ENCODE data around the gene DOCK4.
A peak's percentile ranks its signal among the peaks of the same experiment; 100 is the strongest.

DOCK4 gene

DNA sequence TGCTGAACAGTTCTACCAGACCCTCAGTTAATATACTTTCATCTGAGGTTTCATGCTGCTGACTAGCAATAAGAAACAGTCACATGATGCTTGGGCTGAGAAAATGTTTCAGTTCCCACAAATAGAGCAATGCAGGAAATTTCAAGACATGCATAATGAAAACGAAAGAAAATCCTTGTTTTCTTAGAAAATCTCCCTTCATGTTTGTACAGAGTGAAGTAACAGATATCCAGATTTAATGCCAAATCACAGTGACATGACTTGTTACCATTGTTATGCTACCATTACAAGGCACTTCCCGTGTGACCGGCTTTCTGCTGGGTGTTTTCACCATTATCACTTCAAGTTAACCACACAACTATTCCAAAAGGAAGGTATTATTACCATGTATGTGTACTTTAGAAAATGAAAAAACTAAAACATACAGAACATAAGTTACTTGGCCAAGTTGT is 121.7 kb downstream of the DOCK4 start:
- no peaks in the 10 kb centered on the region for H3K4me1 ChIP-seq (ENCODE audit: control insufficient read depth in 2 of 2, insufficient read depth in 2 of 2, low read length in 2 of 2)
- no peaks in the 10 kb centered on the region for H3K9me3 ChIP-seq (ENCODE audit: control insufficient read depth in 2 of 2, low read length in 2 of 2)
- no peak overlapping the region for H3K9ac ChIP-seq (ENCODE audit: low read depth in 1 of 2, low read length in 2 of 2)
- H3K4me3 ChIP-seq (ENCODE audit: low read length in 2 of 2) = peak overlapping the region; percentile 20 to 33
- H3K27me3 ChIP-seq (ENCODE audit: control insufficient read depth in 2 of 2, insufficient read depth in 2 of 2, low read length in 2 of 2) = no peaks in the 10 kb centered on the region
- peak overlapping the region; percentile 43 to 52 for H3K27ac ChIP-seq (ENCODE audit: low read depth in 2 of 2, low read length in 2 of 2)
- no peaks in the 10 kb centered on the region for H3K36me3 ChIP-seq (ENCODE audit: control insufficient read depth in 2 of 2, insufficient read depth in 2 of 2, low read length in 2 of 2)

DNA sequence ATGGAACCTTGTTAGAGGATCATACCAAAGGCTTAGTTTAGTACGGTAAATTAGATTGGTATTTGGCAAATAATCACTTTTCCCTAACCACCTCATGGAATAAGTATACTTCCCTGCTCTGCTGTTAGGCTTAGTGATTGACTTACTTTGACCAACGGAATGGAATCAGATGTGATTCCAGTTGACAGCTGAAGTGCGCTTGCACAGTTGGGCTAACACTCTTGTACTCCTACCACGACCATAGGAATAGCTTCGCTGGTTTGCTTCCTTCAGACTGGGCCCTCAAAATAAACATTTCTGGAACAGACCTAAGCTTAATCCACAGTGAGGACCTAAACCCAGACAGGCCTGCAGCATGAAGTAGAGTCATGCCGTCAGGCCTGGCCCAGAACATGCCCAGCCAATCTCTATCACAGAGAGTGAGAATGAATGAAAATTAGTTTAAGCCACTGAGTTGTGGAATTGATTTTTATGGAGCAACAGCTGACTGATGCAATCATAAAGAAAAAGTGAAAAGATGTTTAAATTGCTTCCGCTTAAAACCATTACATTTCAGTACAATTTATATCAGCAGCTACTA is 122.3 kb downstream of the DOCK4 start:
- Histone ChIP-seq H3K36me3 (ENCODE audit: control insufficient read depth in 2 of 2, insufficient read depth in 2 of 2, low read length in 2 of 2) (no peaks in the 10 kb centered on the region), H3K4me3 (ENCODE audit: low read length in 2 of 2) (no peak overlapping the region), H3K9me3 (ENCODE audit: control insufficient read depth in 2 of 2, low read length in 2 of 2) (no peaks in the 10 kb centered on the region), H3K27ac (ENCODE audit: low read depth in 2 of 2, low read length in 2 of 2) (no peak overlapping the region), H3K27me3 (ENCODE audit: control insufficient read depth in 2 of 2, insufficient read depth in 2 of 2, low read length in 2 of 2) (no peaks in the 10 kb centered on the region), H3K9ac (ENCODE audit: low read depth in 1 of 2, low read length in 2 of 2) (no peak overlapping the region), H3K4me1 (ENCODE audit: control insufficient read depth in 2 of 2, insufficient read depth in 2 of 2, low read length in 2 of 2) (no peaks in the 10 kb centered on the region)

GRCh38 chr7:112082306-112082705 is 123.9 kb downstream of the DOCK4 start:
- Histone ChIP-seq H3K36me3 (ENCODE audit: control insufficient read depth in 2 of 2, insufficient read depth in 2 of 2, low read length in 2 of 2) (no peaks in the 10 kb centered on the region), H3K9me3 (ENCODE audit: control insufficient read depth in 2 of 2, low read length in 2 of 2) (no peaks in the 10 kb centered on the region), H3K9ac (ENCODE audit: low read depth in 1 of 2, low read length in 2 of 2) (no peak overlapping the region), H3K27ac (ENCODE audit: low read depth in 2 of 2, low read length in 2 of 2) (no peak overlapping the region), H3K4me3 (ENCODE audit: low read length in 2 of 2) (no peak overlapping the region), H3K27me3 (ENCODE audit: control insufficient read depth in 2 of 2, insufficient read depth in 2 of 2, low read length in 2 of 2) (no peaks in the 10 kb centered on the region), H3K4me1 (ENCODE audit: control insufficient read depth in 2 of 2, insufficient read depth in 2 of 2, low read length in 2 of 2) (no peaks in the 10 kb centered on the region)

DNA sequence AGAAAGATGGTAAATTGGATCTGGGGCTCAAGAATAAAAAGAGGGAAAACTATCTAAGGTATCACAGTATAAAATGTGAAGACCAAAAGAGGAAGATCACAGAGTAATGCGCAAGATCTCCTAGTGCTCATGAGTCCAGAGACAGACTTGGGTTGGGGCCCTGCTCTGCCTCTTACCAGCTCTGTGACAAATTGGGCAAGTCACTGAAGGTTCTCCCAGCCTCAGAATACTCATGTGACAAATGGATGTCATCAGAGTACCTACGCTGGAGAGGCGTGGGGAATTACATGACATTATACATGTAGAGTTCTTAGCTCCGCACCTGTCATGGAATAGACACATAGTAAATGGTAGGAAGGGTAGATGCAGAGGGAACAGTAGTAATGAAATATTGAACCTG is 124.4 kb downstream of the DOCK4 start:
- Histone ChIP-seq H3K4me1 (ENCODE audit: control insufficient read depth in 2 of 2, insufficient read depth in 2 of 2, low read length in 2 of 2) (no peaks in the 10 kb centered on the region), H3K27ac (ENCODE audit: low read depth in 2 of 2, low read length in 2 of 2) (no peak overlapping the region), H3K9ac (ENCODE audit: low read depth in 1 of 2, low read length in 2 of 2) (no peak overlapping the region), H3K9me3 (ENCODE audit: control insufficient read depth in 2 of 2, low read length in 2 of 2) (no peaks in the 10 kb centered on the region), H3K36me3 (ENCODE audit: control insufficient read depth in 2 of 2, insufficient read depth in 2 of 2, low read length in 2 of 2) (no peaks in the 10 kb centered on the region), H3K4me3 (ENCODE audit: low read length in 2 of 2) (no peak overlapping the region), H3K27me3 (ENCODE audit: control insufficient read depth in 2 of 2, insufficient read depth in 2 of 2, low read length in 2 of 2) (no peaks in the 10 kb centered on the region)

GRCh38 chr7:112080978-112081377 is 125.2 kb downstream of the DOCK4 start:
- H3K27me3 ChIP-seq (ENCODE audit: control insufficient read depth in 2 of 2, insufficient read depth in 2 of 2, low read length in 2 of 2) = no peaks in the 10 kb centered on the region
- no peaks in the 10 kb centered on the region for H3K9me3 ChIP-seq (ENCODE audit: control insufficient read depth in 2 of 2, low read length in 2 of 2)
- H3K27ac ChIP-seq (ENCODE audit: low read depth in 2 of 2, low read length in 2 of 2) = peak overlapping the region in 1 of 2 donors; percentile 45
- no peak overlapping the region for H3K4me3 ChIP-seq (ENCODE audit: low read length in 2 of 2)
- no peaks in the 10 kb centered on the region for H3K36me3 ChIP-seq (ENCODE audit: control insufficient read depth in 2 of 2, insufficient read depth in 2 of 2, low read length in 2 of 2)
- H3K9ac ChIP-seq (ENCODE audit: low read depth in 1 of 2, low read length in 2 of 2) = no peak overlapping the region
- no peaks in the 10 kb centered on the region for H3K4me1 ChIP-seq (ENCODE audit: control insufficient read depth in 2 of 2, insufficient read depth in 2 of 2, low read length in 2 of 2)

- H3K27me3 ChIP-seq (ENCODE audit: control insufficient read depth in 2 of 2, insufficient read depth in 2 of 2, low read length in 2 of 2) = no peaks in the 10 kb centered on the region
- H3K36me3 ChIP-seq (ENCODE audit: control insufficient read depth in 2 of 2, insufficient read depth in 2 of 2, low read length in 2 of 2) = no peaks in the 10 kb centered on the region
- H3K4me1 ChIP-seq (ENCODE audit: control insufficient read depth in 2 of 2, insufficient read depth in 2 of 2, low read length in 2 of 2) = no peaks in the 10 kb centered on the region
- no peak overlapping the region for H3K9ac ChIP-seq (ENCODE audit: low read depth in 1 of 2, low read length in 2 of 2)
- H3K27ac ChIP-seq (ENCODE audit: low read depth in 2 of 2, low read length in 2 of 2) = peak overlapping the region in 1 of 2 donors; percentile 7
- no peaks in the 10 kb centered on the region for H3K9me3 ChIP-seq (ENCODE audit: control insufficient read depth in 2 of 2, low read length in 2 of 2)
- no peak overlapping the region for H3K4me3 ChIP-seq (ENCODE audit: low read length in 2 of 2)
Observed at GRCh38 chr7:112080441-112080840, 125.8 kb downstream of the DOCK4 start.

DNA sequence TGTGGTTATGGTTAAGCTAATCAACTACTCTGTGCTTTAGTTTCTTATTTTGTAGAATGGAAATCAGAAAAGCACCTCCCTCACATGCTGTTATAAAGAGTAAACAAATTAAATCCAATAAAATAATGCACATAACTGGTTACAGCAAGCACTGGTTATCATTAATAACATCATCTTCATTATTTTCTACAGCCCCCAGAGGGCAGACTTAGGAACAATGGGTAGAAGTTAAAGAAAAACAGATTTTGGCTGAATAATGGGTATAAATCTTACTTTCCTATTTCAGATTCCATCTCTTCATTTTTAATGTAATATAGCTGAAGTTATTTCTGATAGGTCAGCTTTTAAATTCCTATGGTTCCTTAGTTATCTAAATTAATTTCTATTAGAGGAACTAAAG is 126.5 kb downstream of the DOCK4 start:
- Histone ChIP-seq H3K9ac (ENCODE audit: low read depth in 1 of 2, low read length in 2 of 2) (no peak overlapping the region), H3K27ac (ENCODE audit: low read depth in 2 of 2, low read length in 2 of 2) (no peak overlapping the region), H3K4me1 (ENCODE audit: control insufficient read depth in 2 of 2, insufficient read depth in 2 of 2, low read length in 2 of 2) (no peaks in the 10 kb centered on the region), H3K4me3 (ENCODE audit: low read length in 2 of 2) (no peak overlapping the region), H3K9me3 (ENCODE audit: control insufficient read depth in 2 of 2, low read length in 2 of 2) (no peaks in the 10 kb centered on the region), H3K36me3 (ENCODE audit: control insufficient read depth in 2 of 2, insufficient read depth in 2 of 2, low read length in 2 of 2) (no peaks in the 10 kb centered on the region), H3K27me3 (ENCODE audit: control insufficient read depth in 2 of 2, insufficient read depth in 2 of 2, low read length in 2 of 2) (no peaks in the 10 kb centered on the region)

DNA sequence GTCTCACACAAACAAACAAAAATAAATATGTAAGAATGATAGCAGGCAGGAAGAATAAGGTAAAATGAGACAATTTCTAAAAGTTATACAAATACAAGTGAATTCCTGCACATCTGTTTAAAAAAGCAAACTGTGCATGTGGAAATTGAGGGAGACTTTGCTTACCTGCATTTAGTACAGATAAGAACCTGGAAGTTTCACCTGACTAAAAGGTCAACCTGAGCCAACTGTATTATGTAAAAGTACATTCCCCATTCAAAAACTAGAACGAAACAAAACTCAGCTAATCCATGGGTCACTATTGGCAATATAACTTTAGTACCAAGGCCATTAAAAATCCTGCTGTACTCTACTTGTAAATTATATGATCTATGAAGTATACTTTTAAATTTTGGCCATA is 127.1 kb downstream of the DOCK4 start:
- Histone ChIP-seq H3K36me3 (ENCODE audit: control insufficient read depth in 2 of 2, insufficient read depth in 2 of 2, low read length in 2 of 2) (no peaks in the 10 kb centered on the region), H3K27ac (ENCODE audit: low read depth in 2 of 2, low read length in 2 of 2) (no peak overlapping the region), H3K27me3 (ENCODE audit: control insufficient read depth in 2 of 2, insufficient read depth in 2 of 2, low read length in 2 of 2) (no peaks in the 10 kb centered on the region), H3K4me1 (ENCODE audit: control insufficient read depth in 2 of 2, insufficient read depth in 2 of 2, low read length in 2 of 2) (no peaks in the 10 kb centered on the region), H3K9me3 (ENCODE audit: control insufficient read depth in 2 of 2, low read length in 2 of 2) (no peaks in the 10 kb centered on the region), H3K4me3 (ENCODE audit: low read length in 2 of 2) (no peak overlapping the region), H3K9ac (ENCODE audit: low read depth in 1 of 2, low read length in 2 of 2) (no peak overlapping the region)

- no peaks in the 10 kb centered on the region for H3K9me3 ChIP-seq (ENCODE audit: control insufficient read depth in 2 of 2, low read length in 2 of 2)
- H3K27ac ChIP-seq (ENCODE audit: low read depth in 2 of 2, low read length in 2 of 2) = no peak overlapping the region
- H3K27me3 ChIP-seq (ENCODE audit: control insufficient read depth in 2 of 2, insufficient read depth in 2 of 2, low read length in 2 of 2) = no peaks in the 10 kb centered on the region
- no peak overlapping the region for H3K4me3 ChIP-seq (ENCODE audit: low read length in 2 of 2)
- no peaks in the 10 kb centered on the region for H3K36me3 ChIP-seq (ENCODE audit: control insufficient read depth in 2 of 2, insufficient read depth in 2 of 2, low read length in 2 of 2)
- no peaks in the 10 kb centered on the region for H3K4me1 ChIP-seq (ENCODE audit: control insufficient read depth in 2 of 2, insufficient read depth in 2 of 2, low read length in 2 of 2)
- no peak overlapping the region for H3K9ac ChIP-seq (ENCODE audit: low read depth in 1 of 2, low read length in 2 of 2)
Observed at GRCh38 chr7:112076324-112076723, 129.9 kb downstream of the DOCK4 start.

DNA sequence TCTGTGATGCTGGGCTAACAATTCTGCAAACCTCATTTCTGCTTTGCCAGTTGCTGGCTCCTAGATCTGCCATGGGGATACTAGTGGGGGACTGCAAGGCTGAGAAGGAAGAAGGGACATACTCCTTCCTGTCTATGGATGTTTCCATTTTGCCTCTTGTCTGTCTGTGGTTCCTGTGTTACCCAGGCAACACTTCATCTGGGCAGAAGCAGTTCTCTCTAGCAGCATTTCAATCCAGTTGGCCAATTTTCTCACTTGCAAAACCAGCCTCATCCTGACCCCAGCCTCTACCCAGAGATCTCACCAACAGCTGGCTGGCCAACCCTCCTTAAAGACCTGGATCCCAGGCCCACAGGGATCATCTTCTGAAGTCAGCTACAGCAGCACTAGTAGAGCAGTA is 131.7 kb downstream of the DOCK4 start:
- Histone ChIP-seq H3K36me3 (ENCODE audit: control insufficient read depth in 2 of 2, insufficient read depth in 2 of 2, low read length in 2 of 2) (no peaks in the 10 kb centered on the region), H3K27me3 (ENCODE audit: control insufficient read depth in 2 of 2, insufficient read depth in 2 of 2, low read length in 2 of 2) (no peaks in the 10 kb centered on the region), H3K9ac (ENCODE audit: low read depth in 1 of 2, low read length in 2 of 2) (no peak overlapping the region), H3K4me3 (ENCODE audit: low read length in 2 of 2) (no peak overlapping the region), H3K4me1 (ENCODE audit: control insufficient read depth in 2 of 2, insufficient read depth in 2 of 2, low read length in 2 of 2) (no peaks in the 10 kb centered on the region), H3K27ac (ENCODE audit: low read depth in 2 of 2, low read length in 2 of 2) (no peak overlapping the region), H3K9me3 (ENCODE audit: control insufficient read depth in 2 of 2, low read length in 2 of 2) (no peaks in the 10 kb centered on the region)

DNA sequence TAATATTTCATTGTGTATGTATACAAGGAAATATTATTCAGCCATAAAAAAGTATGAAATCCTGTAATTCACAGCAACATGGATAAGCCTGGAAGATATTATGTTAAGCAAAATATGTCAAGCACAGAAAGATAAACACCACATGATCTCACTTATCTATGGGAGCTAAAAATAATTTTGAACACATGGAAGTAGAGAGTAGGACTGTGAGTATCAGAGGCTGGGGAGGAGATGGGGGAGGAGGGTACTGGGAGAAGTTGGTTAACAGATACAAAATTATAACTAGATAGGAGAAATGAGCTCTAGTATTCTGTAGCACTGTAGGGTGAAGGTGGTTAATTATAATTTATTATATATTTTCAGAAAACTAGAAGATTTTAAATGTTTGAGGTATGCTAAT is 132.7 kb downstream of the DOCK4 start:
- no peak overlapping the region for H3K27ac ChIP-seq (ENCODE audit: low read depth in 2 of 2, low read length in 2 of 2)
- no peaks in the 10 kb centered on the region for H3K27me3 ChIP-seq (ENCODE audit: control insufficient read depth in 2 of 2, insufficient read depth in 2 of 2, low read length in 2 of 2)
- H3K36me3 ChIP-seq (ENCODE audit: control insufficient read depth in 2 of 2, insufficient read depth in 2 of 2, low read length in 2 of 2) = no peaks in the 10 kb centered on the region
- H3K4me1 ChIP-seq (ENCODE audit: control insufficient read depth in 2 of 2, insufficient read depth in 2 of 2, low read length in 2 of 2) = no peaks in the 10 kb centered on the region
- no peaks in the 10 kb centered on the region for H3K9me3 ChIP-seq (ENCODE audit: control insufficient read depth in 2 of 2, low read length in 2 of 2)
- no peak overlapping the region for H3K4me3 ChIP-seq (ENCODE audit: low read length in 2 of 2)
- H3K9ac ChIP-seq (ENCODE audit: low read depth in 1 of 2, low read length in 2 of 2) = no peak overlapping the region

All from mucosa of rectum (tissue), 2 donors.